KMS-11 (cell line): ENCODE data around the gene RANGRF.
"Not testable (repeated sequence)": the region's sequence is repeated elsewhere in the genome, so short reads cannot be mapped to it uniquely, and the experiment has no call there.

Experiments
- H2AFZ ChIP-seq: fragments of 200-600 bp; sonication (generic); 2 replicates; pipeline ENCODE4 v1.6.1; 2016; ENCODE audit warnings: antibody characterized with exemption, mixed run types, low read depth
- H3K27ac ChIP-seq: fragments of 200-600 bp; sonication (generic); 2 replicates; pipeline ENCODE4 v1.6.1; 2016; ENCODE audit warnings: mild to moderate bottlenecking, mixed run types
- H3K27me3 ChIP-seq: fragments of 200-600 bp; sonication (generic); 2 replicates; pipeline ENCODE4 v1.6.1; 2017; ENCODE audit warnings: mild to moderate bottlenecking, low read depth, mixed run types, moderate library complexity; ENCODE audit not compliant: insufficient read depth
- H3K36me3 ChIP-seq: fragments of 200-600 bp; sonication (generic); 2 replicates; pipeline ENCODE4 v1.6.1; 2017; ENCODE audit warnings: mild to moderate bottlenecking, mixed run types; ENCODE audit not compliant: insufficient read depth
- H3K4me1 ChIP-seq: fragments of 200-600 bp; sonication (generic); 2 replicates; pipeline ENCODE4 v1.6.1; 2016; ENCODE audit warnings: mild to moderate bottlenecking, low read depth, mixed run types; ENCODE audit not compliant: poor library complexity, severe bottlenecking
- H3K4me2 ChIP-seq: fragments of 200-600 bp; sonication (generic); 2 replicates; pipeline ENCODE4 v1.7.0; 2016; ENCODE audit warnings: mild to moderate bottlenecking, mixed run types
- H3K4me3 ChIP-seq: fragments of 200-600 bp; sonication (generic); IDR thresholded peaks from 2 replicates; pipeline ENCODE4 v1.6.1; 2017; ENCODE audit warnings: low read depth, low read length, mixed read lengths; ENCODE audit not compliant: insufficient read depth
- H3K79me2 ChIP-seq: fragments of 200-600 bp; sonication (generic); 2 replicates; pipeline ENCODE4 v1.6.1; 2016; ENCODE audit warnings: low read depth, mixed run types; ENCODE audit not compliant: insufficient read depth
- H3K9ac ChIP-seq: fragments of 200-600 bp; sonication (generic); 2 replicates; pipeline ENCODE4 v1.6.1; 2016; ENCODE audit warnings: mild to moderate bottlenecking, mixed run types
- H4K20me1 ChIP-seq: fragments of 200-600 bp; sonication (generic); 2 replicates; pipeline ENCODE4 v1.6.1; 2016; ENCODE audit warnings: mild to moderate bottlenecking, mixed run types; ENCODE audit not compliant: insufficient read depth
- CTCF ChIP-seq: fragments of 200-600 bp; sonication (generic); conservative IDR thresholded peaks from 2 replicates; pipeline ENCODE4 v1.6.1; 2017; ENCODE audit warnings: low read depth, mild to moderate bottlenecking, antibody characterized with exemption, low read length, moderate library complexity, mixed read lengths

The RANGRF gene

DNA sequence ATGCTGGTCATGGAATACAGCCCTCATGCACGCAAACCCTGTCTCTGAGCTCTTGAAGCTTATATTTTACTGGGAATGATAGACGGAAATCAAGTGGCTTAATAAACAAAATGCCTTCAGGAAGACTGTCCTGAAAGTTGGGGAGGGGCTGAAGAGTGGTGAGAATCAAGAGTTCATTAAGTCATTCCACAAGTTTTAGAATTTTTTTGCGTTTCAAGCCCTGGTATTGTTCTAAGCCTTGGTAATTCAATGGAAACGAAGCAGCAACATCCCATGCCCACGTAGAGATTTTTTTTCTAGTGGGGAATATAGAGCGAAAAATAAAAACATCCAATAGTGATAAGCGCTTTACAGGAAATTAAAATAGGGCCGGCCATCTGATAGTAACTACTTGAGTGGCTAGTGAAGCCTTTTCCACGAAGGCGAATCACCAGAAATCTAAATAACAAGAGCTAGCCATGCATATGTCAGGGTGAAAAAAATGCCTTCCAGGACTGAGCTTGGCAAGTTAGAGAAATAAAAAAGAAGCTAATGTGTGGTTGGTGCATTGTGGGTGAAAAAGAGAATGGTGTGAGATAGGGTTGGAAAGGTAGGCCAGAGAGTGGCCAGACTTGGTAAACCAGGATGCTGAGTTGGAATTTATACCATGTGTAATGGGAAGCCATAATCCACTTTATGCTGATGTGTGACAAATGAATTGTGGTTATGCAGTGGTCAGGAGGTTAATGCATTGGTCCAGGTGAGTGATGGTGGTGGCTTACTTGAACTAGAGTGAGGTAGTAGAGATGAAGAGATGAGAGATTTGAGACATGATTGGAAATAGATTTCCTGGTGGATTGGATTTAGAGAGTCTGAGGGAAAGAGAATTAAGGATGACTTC, 38.6 kb upstream of the RANGRF start:
- Histone ChIP-seq H3K36me3 (no peaks in the 10 kb centered on the region), H3K9ac (peak overlapping the region; percentile 94), H3K79me2 (peaks cover 4% of the 10 kb centered on the region; the same call in 1 of the 2 replicates), H3K27ac (peak overlapping the region; percentile 96), H2AFZ (no peak overlapping the region), H3K4me3 (no peak overlapping the region), H4K20me1 (no peaks in the 10 kb centered on the region), H3K4me1 (no peaks in the 10 kb centered on the region), H3K4me2 (peak overlapping the region; percentile 48), H3K27me3 (no peaks in the 10 kb centered on the region)
- no peak for TF ChIP-seq CTCF

- H3K36me3 ChIP-seq, H3K4me3 ChIP-seq, H3K4me1 ChIP-seq, H3K4me2 ChIP-seq, H3K27ac ChIP-seq, H3K79me2 ChIP-seq, H3K27me3 ChIP-seq, H3K9ac ChIP-seq, H2AFZ ChIP-seq, H4K20me1 ChIP-seq: not testable (repeated sequence)
Measured at GRCh38 chr17:8251411-8251810, 37.1 kb upstream of the RANGRF start.

- TF ChIP-seq CTCF = no peak
- Histone ChIP-seq H3K27me3 (no peaks in the 10 kb centered on the region), H3K4me2 (no peak overlapping the region), H3K79me2 (peaks cover 4% of the 10 kb centered on the region; the same call in 1 of the 2 replicates), H3K9ac (no peak overlapping the region), H3K4me1 (no peaks in the 10 kb centered on the region), H4K20me1 (no peaks in the 10 kb centered on the region), H2AFZ (no peak overlapping the region), H3K27ac (no peak overlapping the region), H3K4me3 (no peak overlapping the region), H3K36me3 (no peaks in the 10 kb centered on the region)
Measured at GRCh38 chr17:8253801-8254200, 34.7 kb upstream of the RANGRF start.

DNA sequence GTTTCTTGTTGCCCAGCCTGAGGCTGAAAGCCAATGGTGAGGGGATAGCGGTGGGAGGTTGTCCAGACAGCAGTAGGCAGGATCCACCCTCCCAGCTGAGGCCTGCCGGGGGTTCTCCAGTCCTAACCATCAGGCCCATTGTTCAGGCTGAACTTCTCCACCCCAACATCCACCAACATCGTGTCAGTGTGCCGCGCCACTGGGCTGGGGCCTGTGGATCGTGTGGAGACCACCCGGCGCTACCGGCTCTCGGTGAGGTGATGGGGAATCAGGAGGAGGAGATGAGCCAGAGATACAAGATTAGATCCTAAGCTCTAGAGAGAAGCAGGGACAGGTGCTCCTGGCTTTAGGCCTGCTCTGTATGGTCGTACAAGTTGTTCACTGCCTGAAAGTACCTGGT, 33.6 kb upstream of the RANGRF start:
- no peaks in the 10 kb centered on the region for H3K27me3 ChIP-seq
- H3K79me2 ChIP-seq = peaks cover under 1% of the 10 kb centered on the region; the same call in 1 of the 2 replicates
- no peak overlapping the region for H3K4me3 ChIP-seq
- no peaks in the 10 kb centered on the region for H4K20me1 ChIP-seq
- H3K4me2 ChIP-seq = no peak overlapping the region
- no peak overlapping the region for H2AFZ ChIP-seq
- H3K9ac ChIP-seq = no peak overlapping the region
- H3K27ac ChIP-seq = no peak overlapping the region
- H3K4me1 ChIP-seq = no peaks in the 10 kb centered on the region
- H3K36me3 ChIP-seq = no peaks in the 10 kb centered on the region
- no peak for TF ChIP-seq CTCF

DNA sequence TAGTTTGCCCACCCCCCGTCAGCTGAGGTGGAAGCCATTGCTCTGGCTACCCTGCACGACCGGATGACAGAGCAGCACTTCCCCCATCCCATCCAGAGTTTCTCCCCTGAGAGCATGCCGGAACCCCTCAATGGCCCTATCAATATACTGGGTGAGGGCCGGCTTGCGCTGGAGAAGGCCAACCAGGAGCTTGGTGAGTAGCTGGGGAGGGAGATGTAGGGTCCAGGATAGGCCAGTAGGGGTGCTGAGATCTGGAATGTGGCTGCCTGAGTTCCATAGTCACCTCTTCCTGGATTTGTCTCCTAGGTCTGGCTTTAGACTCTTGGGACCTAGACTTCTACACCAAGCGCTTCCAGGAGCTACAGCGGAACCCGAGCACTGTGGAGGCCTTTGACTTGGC, 33.0 kb upstream of the RANGRF start:
- H3K9ac ChIP-seq = no peak overlapping the region
- H4K20me1 ChIP-seq = no peaks in the 10 kb centered on the region
- H3K27me3 ChIP-seq = no peaks in the 10 kb centered on the region
- no peaks in the 10 kb centered on the region; the same call in 1 of the 2 replicates for H3K79me2 ChIP-seq
- H3K4me1 ChIP-seq = no peaks in the 10 kb centered on the region
- no peak overlapping the region for H3K4me2 ChIP-seq
- no peaks in the 10 kb centered on the region for H3K36me3 ChIP-seq
- H2AFZ ChIP-seq = no peak overlapping the region
- H3K27ac ChIP-seq = no peak overlapping the region
- no peak overlapping the region for H3K4me3 ChIP-seq
- no peak for TF ChIP-seq CTCF
